NCI-H774 (cell line): ENCODE measurements around the gene PRSS38.

ENCODE experiments used
- DNase-seq: peaks from one replicate; lab custom pipeline; 2025; lab: John Stamatoyannopoulos, UW

PRSS38 gene

DNA sequence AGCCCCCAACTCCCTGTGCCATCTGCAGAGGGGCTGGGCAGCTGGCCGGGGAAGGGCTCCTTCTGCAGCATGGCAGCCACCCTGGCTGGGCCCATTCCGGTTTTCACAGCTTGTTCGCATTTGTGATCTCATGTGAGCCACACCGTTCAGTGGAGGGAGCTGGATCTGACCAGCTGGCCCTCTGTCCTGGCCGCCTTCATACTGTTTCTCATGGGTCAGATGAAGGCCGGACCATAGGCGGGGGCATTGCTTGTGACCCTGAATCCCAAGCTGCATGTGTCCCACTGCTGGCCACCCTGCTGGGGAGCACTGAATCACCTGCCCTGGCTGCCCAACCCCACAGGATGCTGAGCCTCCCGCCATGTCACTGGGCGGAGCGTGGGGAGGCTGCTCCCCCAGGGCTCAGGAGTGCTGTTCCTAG is 36.4 kb upstream of the PRSS38 start:
- DNase-seq: no peak

DNA sequence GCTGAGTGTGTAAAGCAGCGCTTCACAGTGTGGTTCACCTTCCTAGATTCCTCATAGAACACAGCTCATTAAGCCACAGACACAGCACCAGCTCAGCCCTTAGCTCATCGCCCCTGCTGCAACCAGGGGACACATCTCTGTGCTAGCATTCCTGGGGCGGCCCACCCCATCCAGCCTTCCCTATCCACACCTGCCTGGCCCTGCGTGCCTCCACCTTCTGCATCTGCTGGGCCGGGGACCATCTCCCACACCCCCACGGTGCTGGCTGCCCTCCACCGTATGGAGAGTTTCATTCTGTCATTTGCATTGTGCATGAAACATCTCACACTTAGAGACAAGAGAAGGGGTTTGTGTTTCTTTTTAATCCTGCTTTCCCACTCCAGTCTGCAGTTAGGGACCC is 35.8 kb upstream of the PRSS38 start:
- DNase-seq: no peak

- no peak for DNase-seq
Measured at GRCh38 chr1:227780101-227781044, 35.1 kb upstream of the PRSS38 start.

GRCh38 chr1:227781314-227781930 is 34.1 kb upstream of the PRSS38 start:
- DNase-seq: no peak

DNA sequence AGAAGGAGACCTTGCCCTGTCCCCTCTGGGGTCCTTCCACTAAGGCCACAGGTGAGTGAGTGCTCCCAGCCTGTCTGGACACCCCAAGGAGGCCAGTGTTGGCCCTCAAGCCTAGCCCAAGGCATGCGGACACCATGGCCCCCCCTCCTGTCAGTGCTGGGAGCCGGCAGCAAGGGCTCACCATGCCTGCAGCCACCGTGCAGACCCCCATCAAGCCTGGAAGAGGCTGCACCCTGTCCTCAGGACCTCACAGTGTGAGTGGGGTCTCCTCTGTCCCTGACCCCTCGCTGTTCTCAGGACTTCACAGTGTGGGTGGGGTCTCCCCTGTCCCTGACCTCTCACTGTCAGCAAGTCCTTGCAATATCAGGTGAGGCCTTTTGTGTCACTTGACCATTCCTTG is 33.2 kb upstream of the PRSS38 start:
- DNase-seq: no peak

DNA sequence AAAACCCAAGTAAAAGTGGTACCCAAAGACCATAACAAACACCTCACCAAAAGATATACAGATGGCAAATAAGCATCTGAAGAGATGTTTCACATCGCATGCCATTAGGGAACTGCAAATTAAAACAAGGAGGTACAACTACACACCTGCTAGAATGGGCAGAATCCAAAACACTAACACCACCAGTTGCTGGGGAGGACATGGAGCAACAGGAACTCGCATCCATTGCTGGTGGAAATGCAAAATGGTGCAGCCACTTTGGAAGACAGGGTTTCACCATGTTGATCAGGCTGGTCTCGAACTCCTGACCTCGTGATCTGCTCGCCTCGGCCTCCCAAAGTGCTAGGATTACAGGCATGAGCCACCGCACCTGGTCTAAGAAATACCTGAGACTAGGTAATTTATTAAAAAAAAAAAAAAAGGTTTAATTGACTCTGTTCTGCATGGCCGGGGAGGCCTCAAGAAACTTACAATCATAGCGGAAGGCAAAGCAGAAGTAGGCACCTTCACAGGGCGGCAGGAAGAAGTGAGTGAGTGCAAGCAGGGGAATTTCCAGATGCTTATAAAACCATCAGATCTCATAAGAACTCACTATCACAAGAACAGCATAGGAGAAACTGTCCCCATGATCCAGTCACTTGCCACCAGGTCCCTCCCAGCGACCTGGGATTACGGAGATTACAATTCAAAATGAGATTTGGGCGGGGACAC is 30.2 kb upstream of the PRSS38 start:
- DNase-seq: no peak

DNA sequence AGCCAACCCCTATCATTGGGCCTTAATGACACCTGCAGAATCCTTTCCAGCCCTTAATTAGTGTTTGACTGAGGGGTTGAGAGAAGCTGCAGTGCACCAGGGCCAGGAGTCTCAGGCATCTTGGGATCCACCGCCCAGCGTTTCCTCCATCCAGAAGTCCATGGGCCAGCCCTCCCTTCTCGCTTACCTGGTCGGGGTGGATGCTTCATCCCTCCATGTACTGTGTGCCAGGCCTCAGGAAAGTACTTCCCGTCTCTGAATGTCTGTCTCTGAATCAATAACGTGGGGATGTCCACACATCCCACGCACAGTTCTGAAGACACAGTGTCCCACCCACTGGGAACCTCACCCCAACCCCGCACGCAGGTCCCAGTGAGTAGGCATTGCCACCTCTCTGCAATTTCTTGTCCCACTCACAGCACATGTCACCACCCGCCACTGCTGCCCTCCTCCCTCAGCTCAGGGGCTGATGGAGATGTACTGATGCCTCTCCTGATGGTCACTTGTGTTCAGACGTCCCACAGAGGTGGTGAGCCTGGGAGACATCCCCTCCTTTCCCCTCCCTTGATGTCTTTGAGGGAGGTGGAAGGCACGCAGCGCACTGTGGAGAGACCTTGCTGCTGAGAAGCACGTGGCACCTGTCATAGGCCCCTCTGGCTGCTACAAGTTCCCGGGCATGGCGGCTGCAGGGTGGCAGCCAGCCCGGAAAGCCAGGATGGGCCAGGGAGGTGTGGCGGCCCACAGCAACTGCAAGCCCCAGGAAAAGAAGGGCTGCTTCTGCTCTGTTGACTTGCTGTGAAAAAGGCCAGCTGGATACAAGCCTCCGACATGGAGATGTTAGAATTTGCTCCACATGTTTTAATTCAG is 29.4 kb upstream of the PRSS38 start:
- DNase-seq: no peak

- no peak for DNase-seq
Measured at GRCh38 chr1:227786673-227787512, 28.6 kb upstream of the PRSS38 start.

- peak; percentile 96 for DNase-seq
Measured at GRCh38 chr1:227787513-227788270, 27.8 kb upstream of the PRSS38 start.

DNA sequence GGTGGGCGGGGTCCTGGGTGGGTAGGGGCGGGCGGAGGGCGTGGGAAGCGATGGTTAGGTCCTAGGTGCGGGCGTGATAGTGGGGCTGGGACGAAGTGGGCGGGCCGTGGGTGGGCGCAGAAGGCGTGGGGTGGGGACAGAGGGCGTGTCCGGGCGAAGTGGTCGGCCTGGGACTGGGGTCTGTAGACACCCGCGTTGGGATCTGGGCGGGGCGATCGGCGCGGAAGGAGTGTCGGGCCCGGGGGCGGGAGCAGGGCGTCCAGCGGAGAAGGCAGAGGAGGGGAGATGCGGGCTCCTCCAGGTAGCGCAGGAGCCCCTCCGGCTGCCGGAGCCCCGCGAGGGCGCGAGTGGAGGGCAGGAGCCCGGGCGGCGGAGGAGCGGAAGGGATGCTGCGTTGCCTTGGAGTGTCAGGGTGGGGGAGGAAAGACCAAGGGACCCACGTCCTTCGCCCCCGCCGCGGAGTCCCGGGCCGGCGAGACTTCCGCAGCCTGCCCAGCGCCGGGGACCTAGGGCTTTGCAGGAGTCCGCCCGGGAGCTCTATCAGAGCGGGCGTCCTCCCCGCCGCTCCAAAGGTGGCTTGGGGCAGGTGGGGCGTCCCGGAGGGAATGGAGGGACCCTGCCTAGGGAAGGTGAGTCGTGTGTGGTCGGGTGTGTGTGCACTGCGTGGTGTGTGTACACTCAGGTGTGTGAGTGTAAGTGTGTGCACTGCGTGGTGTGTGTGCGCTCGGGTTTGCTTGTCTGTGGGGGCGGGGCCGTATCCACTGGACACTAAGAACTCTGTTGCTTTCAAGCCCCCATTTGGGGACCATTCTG is 27.0 kb upstream of the PRSS38 start:
- peak; percentile 81 for DNase-seq

DNA sequence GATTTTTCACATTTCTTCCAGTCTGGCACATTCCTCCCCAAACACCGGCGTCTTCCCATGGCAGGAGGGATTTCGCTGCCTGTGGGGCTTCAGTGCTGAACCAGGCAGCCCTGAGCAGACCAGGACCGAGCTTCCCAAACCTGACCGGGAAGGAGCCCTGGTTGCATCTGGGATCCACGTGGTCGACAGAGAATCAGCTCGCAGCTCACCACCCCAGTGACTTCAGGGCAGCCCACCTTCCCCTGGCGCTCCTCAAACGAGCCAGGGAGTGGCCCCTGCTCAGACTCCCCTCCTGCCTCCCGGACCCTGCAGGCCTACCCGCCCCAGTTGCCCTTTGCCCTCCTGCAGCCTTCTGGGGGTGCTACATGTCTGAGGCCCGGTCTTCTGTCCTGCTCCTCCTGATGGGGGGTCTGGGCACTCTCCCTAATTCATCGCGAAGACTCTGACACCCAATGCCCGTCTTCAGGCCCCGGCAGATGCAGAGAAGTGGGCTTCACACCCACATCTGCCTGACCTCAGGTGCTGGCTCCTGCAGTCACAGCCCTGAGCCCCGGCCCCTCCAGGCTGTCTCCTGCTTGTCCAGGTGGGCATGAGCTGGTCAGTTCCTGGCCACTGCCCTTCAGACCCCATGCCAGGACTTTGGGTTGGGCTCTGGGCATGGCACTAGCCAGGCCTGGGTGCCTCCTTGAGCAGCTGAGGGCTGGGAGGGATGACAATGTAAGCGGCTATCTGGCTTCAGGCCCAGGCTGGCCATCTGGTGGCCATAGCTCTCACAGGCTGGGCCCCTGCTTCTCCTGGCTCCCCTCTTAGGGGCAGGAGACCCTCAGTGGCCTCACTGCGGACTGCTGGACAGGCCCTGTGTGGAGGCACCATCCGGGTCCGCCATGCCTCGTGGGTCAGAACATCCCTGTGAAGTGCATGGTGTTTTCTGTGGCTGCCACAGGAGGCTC is 26.1 kb upstream of the PRSS38 start:
- DNase-seq: no peak

- no peak for DNase-seq
Measured at GRCh38 chr1:227790034-227790400, 25.5 kb upstream of the PRSS38 start.

GRCh38 chr1:227790868-227791267 is 24.6 kb upstream of the PRSS38 start:
- no peak for DNase-seq

DNA sequence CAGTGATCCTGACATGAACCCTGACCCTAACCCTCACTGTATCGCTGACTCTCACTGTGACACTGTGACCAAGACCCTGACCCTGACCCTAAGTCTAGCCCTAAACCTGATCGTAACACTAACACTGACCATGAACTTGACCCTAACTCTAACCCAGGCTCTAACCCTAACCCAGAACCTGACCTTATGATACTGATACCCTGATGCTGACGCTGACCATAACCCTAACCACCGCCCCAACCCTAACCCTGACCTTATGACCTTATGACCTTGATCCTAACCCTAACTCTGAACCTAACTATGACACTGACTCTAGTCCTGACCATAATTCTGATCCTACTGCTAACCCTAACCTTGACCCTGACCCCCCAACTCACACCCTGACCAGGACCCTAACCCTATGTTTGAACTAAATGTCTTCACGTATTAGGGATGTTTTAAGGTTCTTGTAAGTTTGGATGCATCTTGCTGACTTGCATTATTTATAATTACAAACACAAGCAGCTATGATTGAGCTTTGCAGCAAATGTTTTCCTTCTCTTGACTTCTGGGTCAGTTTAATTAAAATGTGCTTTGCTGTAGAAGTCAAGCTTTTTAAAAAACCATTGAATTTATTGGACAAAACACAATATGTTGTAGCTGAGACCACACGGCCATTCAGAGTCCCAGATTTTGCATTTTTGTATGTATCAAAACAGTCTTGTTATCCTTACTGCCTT is 23.9 kb upstream of the PRSS38 start:
- DNase-seq: no peak

GRCh38 chr1:227792216-227793078 is 23.0 kb upstream of the PRSS38 start:
- DNase-seq: no peak
